GM13976 (cell line): ENCODE results near the gene FIP1L1.

Source experiments
- DNase-seq: peaks from one replicate; pipeline ENCODE4 v3.0.0; 2012; ENCODE audit warnings: low spot score
- CTCF ChIP-seq: IDR thresholded peaks from 2 replicates; pipeline ENCODE4 v1.5.1; 2012; ENCODE audit warnings: borderline replicate concordance, mild to moderate bottlenecking; ENCODE audit not compliant: insufficient read depth; ENCODE audit errors: extremely low read depth, missing control alignments, control extremely low read depth
- in situ Hi-C: fragments of 300-500 bp; cut with MboI; formaldehyde crosslinking; loops from one replicate; pipeline ENCODE4 v1.12.0; 2022; ENCODE audit warnings: low sequenced_read_pairs, mixed read lengths, inconsistent platforms; ENCODE audit not compliant: unreplicated experiment

Gene FIP1L1

GRCh38 chr4:53497487-53498244 is 120.2 kb downstream of the FIP1L1 start:
- TF ChIP-seq CTCF: no peak
- DNase-seq: no peak
- in situ Hi-C loops: loop anchor here (25.0 kb wide), 2 partner anchors 460 to 715 kb away; no protein-coding TSS in a partner anchor

GRCh38 chr4:53498706-53499105 is 121.3 kb downstream of the FIP1L1 start:
- DNase-seq: no peak
- in situ Hi-C loops: loop anchor here (25.0 kb wide), 2 partner anchors 461 to 714 kb away; no protein-coding TSS in a partner anchor
- no peak for TF ChIP-seq CTCF

- DNase-seq: no peak
- in situ Hi-C loops: loop anchor here (25.0 kb wide), 2 partner anchors 462 to 713 kb away; no protein-coding TSS in a partner anchor
- no peak for TF ChIP-seq CTCF
Measured at GRCh38 chr4:53499791-53500190, 122.3 kb downstream of the FIP1L1 start.

- in situ Hi-C loops: no loop called here
- no peak for DNase-seq
- TF ChIP-seq CTCF: no peak
Measured at GRCh38 chr4:53500546-53500945, 123.1 kb downstream of the FIP1L1 start.

GRCh38 chr4:53501561-53501960 is 124.1 kb downstream of the FIP1L1 start:
- in situ Hi-C loops: no loop called here
- DNase-seq: no peak
- TF ChIP-seq CTCF: no peak

- no peak for TF ChIP-seq CTCF
- in situ Hi-C loops: no loop called here
Measured at GRCh38 chr4:53502094-53502493, 124.7 kb downstream of the FIP1L1 start.

More at GRCh38 chr4:53502094-53502493, 124.7 kb downstream of the FIP1L1 start:
- DNase-seq: no peak
